Chondrocyte (in vitro differentiated cells): ENCODE measurements around the gene PSENEN. TPM values are rescaled to one million over a fixed set of nuclear protein-coding genes. Genes with fewer than 3 reads are reported as not detected.
"Not testable (repeated sequence)": the region's sequence is repeated elsewhere in the genome, so short reads cannot be mapped to it uniquely, and the experiment has no call there.

Experiments
- DNase-seq: peaks from one replicate; pipeline ENCODE4 v3.0.0; 2021; ENCODE audit warnings: mixed read lengths, low spot score
- H3K27ac Mint-ChIP-seq: one replicate; pipeline ENCODE4 v1.8.0; 2021; ENCODE audit warnings: mild to moderate bottlenecking, moderate library complexity, mixed read lengths; ENCODE audit not compliant: unreplicated experiment
- H3K27me3 Mint-ChIP-seq: 2 replicates; pipeline ENCODE4 v1.8.0; 2021; ENCODE audit warnings: low read depth, mixed read lengths
- H3K36me3 Mint-ChIP-seq: 2 replicates; pipeline ENCODE4 v1.8.0; 2021; ENCODE audit warnings: low read depth, mixed read lengths
- H3K4me1 Mint-ChIP-seq: 2 replicates; pipeline ENCODE4 v1.8.0; 2021; ENCODE audit warnings: low read depth, mild to moderate bottlenecking, mixed read lengths
- H3K4me3 Mint-ChIP-seq: one replicate; pipeline ENCODE4 v1.8.0; 2021; ENCODE audit warnings: mild to moderate bottlenecking, moderate library complexity, mixed read lengths; ENCODE audit not compliant: unreplicated experiment
- H3K9me3 Mint-ChIP-seq: 2 replicates; pipeline ENCODE4 v1.8.0; 2021; ENCODE audit warnings: low read depth, mixed read lengths
- CTCF ChIP-seq: fragments of 200-600 bp; sonication (generic); IDR thresholded peaks from 2 replicates; pipeline ENCODE4 v1.5.0; 2021; ENCODE audit warnings: antibody characterized with exemption, mild to moderate bottlenecking, moderate library complexity
- total RNA-seq: library from RNA; stranded (reverse); gene quantifications from 3 replicates; pipeline ENCODE4 v1.2.1, GENCODE V29; 2021

Gene PSENEN
- total RNA-seq, 1 donor from 2014 or later: 59.9 TPM

- no peaks in the 10 kb centered on the region for H3K4me1 Mint-ChIP-seq
Observed at GRCh38 chr19:35766571-35767104, 21.2 kb downstream of the PSENEN start.

GRCh38 chr19:35767288-35768081 is 22.0 kb downstream of the PSENEN start:
- no peaks in the 10 kb centered on the region for H3K9me3 Mint-ChIP-seq
- no peak for TF ChIP-seq CTCF

More at GRCh38 chr19:35766571-35767104, 21.2 kb downstream of the PSENEN start:
- Mint-ChIP-seq H3K27ac (no peak overlapping the region), H3K36me3 (peaks cover 11% of the 10 kb centered on the region), H3K4me3 (no peak overlapping the region), H3K27me3 (no peaks in the 10 kb centered on the region), H3K9me3 (no peaks in the 10 kb centered on the region)
- peak; percentile 75 for DNase-seq
- no peak for TF ChIP-seq CTCF

GRCh38 chr19:35768082-35768421 is 22.6 kb downstream of the PSENEN start:
- H3K27me3 Mint-ChIP-seq: no peaks in the 10 kb centered on the region
- H3K4me1 Mint-ChIP-seq: no peaks in the 10 kb centered on the region
- TF ChIP-seq CTCF: no peak
- H3K27ac Mint-ChIP-seq: no peak overlapping the region
- H3K4me3 Mint-ChIP-seq: no peak overlapping the region
- no peak for DNase-seq
- H3K36me3 Mint-ChIP-seq: peaks cover 7% of the 10 kb centered on the region
- H3K9me3 Mint-ChIP-seq: no peaks in the 10 kb centered on the region

More at GRCh38 chr19:35767288-35768081, 22.0 kb downstream of the PSENEN start:
- Mint-ChIP-seq H3K27me3 (no peaks in the 10 kb centered on the region), H3K4me1 (no peaks in the 10 kb centered on the region), H3K36me3 (peaks cover 7% of the 10 kb centered on the region), H3K27ac (no peak overlapping the region), H3K4me3 (no peak overlapping the region)
- DNase-seq: peak; percentile 77

- DNase-seq, H3K27ac Mint-ChIP-seq, H3K36me3 Mint-ChIP-seq, H3K27me3 Mint-ChIP-seq, H3K9me3 Mint-ChIP-seq, H3K4me3 Mint-ChIP-seq: not testable (repeated sequence)
- peaks cover 25% of the 10 kb centered on the region for H3K4me1 Mint-ChIP-seq
Observed at GRCh38 chr19:35772362-35772761, 26.9 kb downstream of the PSENEN start.

GRCh38 chr19:35773020-35773806 is 27.8 kb downstream of the PSENEN start:
- Mint-ChIP-seq H3K9me3 (no peaks in the 10 kb centered on the region), H3K4me1 (peaks cover 25% of the 10 kb centered on the region), H3K36me3 (peaks cover 4% of the 10 kb centered on the region), H3K4me3 (no peak overlapping the region), H3K27ac (no peak overlapping the region), H3K27me3 (no peaks in the 10 kb centered on the region)
- TF ChIP-seq CTCF: no peak
- DNase-seq: no peak
